H9 (cell line): ENCODE measurements around the gene NAP1L1. TPM values are rescaled to one million over a fixed set of nuclear protein-coding genes. Genes with fewer than 3 reads are reported as not detected.

Experiments
- DNase-seq: peaks from one replicate; pipeline ENCODE4 v3.0.0-alpha.2; 2017
- H2AFZ ChIP-seq: one replicate; pipeline ENCODE4 v1.6.1; 2013; ENCODE audit warnings: mild to moderate bottlenecking, low read length, control low read depth, moderate library complexity
- H2AK5ac ChIP-seq: 2 replicates; pipeline ENCODE4 v1.6.1; 2013; ENCODE audit warnings: low read length, control low read depth, mixed read lengths; ENCODE audit not compliant: insufficient read length
- H2BK120ac ChIP-seq: one replicate; pipeline ENCODE4 v1.6.1; 2013; ENCODE audit warnings: low read depth, mild to moderate bottlenecking, low read length, control low read depth, inconsistent platforms; ENCODE audit not compliant: poor library complexity, severe bottlenecking
- H2BK12ac ChIP-seq: 2 replicates; pipeline ENCODE4 v1.6.1; 2013; ENCODE audit warnings: low read length, control low read depth, mixed read lengths, low read depth; ENCODE audit not compliant: insufficient read length
- H2BK15ac ChIP-seq: 2 replicates; pipeline ENCODE4 v1.6.1; 2013; ENCODE audit warnings: low read depth, low read length, control low read depth
- H2BK20ac ChIP-seq: one replicate; pipeline ENCODE4 v1.6.1; 2013; ENCODE audit warnings: low read depth, mild to moderate bottlenecking, low read length, control low read depth, inconsistent platforms; ENCODE audit not compliant: poor library complexity, severe bottlenecking
- H2BK5ac ChIP-seq: 2 replicates; pipeline ENCODE4 v1.6.1; 2013; ENCODE audit warnings: low read length, control low read depth, mixed read lengths; ENCODE audit not compliant: insufficient read length
- H3K14ac ChIP-seq: 2 replicates; pipeline ENCODE4 v1.6.1; 2013; ENCODE audit warnings: low read length, control low read depth; ENCODE audit not compliant: insufficient read depth
- H3K18ac ChIP-seq: 2 replicates; pipeline ENCODE4 v1.6.1; 2013; ENCODE audit warnings: low read depth, mild to moderate bottlenecking, mixed read lengths, low read length, control low read depth; ENCODE audit not compliant: insufficient read length
- H3K23ac ChIP-seq: 2 replicates; pipeline ENCODE4 v1.6.1; 2013; ENCODE audit warnings: low read length, control low read depth, mixed read lengths, low read depth; ENCODE audit not compliant: insufficient read length
- H3K23me2 ChIP-seq: 2 replicates; pipeline ENCODE4 v1.6.1; 2013; ENCODE audit warnings: low read depth, mild to moderate bottlenecking, mixed read lengths, low read length, control low read depth; ENCODE audit not compliant: insufficient read length, poor library complexity, severe bottlenecking
- H3K27ac ChIP-seq: 2 replicates; pipeline ENCODE4 v1.5.1; 2013; ENCODE audit warnings: low read length, control low read depth, mixed read lengths, low read depth; ENCODE audit not compliant: insufficient read length
- H3K27me3 ChIP-seq: 2 replicates; pipeline ENCODE4 v1.6.1; 2013; ENCODE audit warnings: low read length, control low read depth, inconsistent platforms; ENCODE audit not compliant: insufficient read depth
- H3K4ac ChIP-seq: 2 replicates; pipeline ENCODE4 v1.6.1; 2013; ENCODE audit warnings: low read depth, mild to moderate bottlenecking, control low read depth, inconsistent platforms, low read length, moderate library complexity
- H3K4me1 ChIP-seq: 2 replicates; pipeline ENCODE4 v1.6.1; 2013; ENCODE audit warnings: low read length, control low read depth, inconsistent platforms; ENCODE audit not compliant: insufficient read depth
- H3K4me2 ChIP-seq: 2 replicates; pipeline ENCODE4 v1.6.1; 2013; ENCODE audit warnings: low read length, control low read depth, mixed read lengths; ENCODE audit not compliant: insufficient read length, insufficient read depth
- H3K56ac ChIP-seq: 2 replicates; pipeline ENCODE4 v1.6.1; 2013; ENCODE audit warnings: low read depth, mild to moderate bottlenecking, mixed read lengths, low read length, control low read depth; ENCODE audit not compliant: insufficient read length
- H3K79me1 ChIP-seq: 2 replicates; pipeline ENCODE4 v1.6.1; 2013; ENCODE audit warnings: low read depth, mild to moderate bottlenecking, moderate library complexity, low read length, control low read depth, inconsistent platforms; ENCODE audit not compliant: insufficient read depth, poor library complexity, severe bottlenecking
- H3K79me2 ChIP-seq: 2 replicates; pipeline ENCODE4 v1.6.1; 2013; ENCODE audit warnings: low read length, control low read depth, inconsistent platforms; ENCODE audit not compliant: insufficient read depth
- H3K9ac ChIP-seq: 2 replicates; pipeline ENCODE4 v1.6.1; 2013; ENCODE audit warnings: low read length, control low read depth, mixed read lengths; ENCODE audit not compliant: insufficient read length; ENCODE audit errors: extremely low read depth
- H3K9me3 ChIP-seq: one replicate; pipeline ENCODE4 v1.6.1; 2013; ENCODE audit warnings: low read depth, low read length, inconsistent platforms; ENCODE audit not compliant: control insufficient read depth
- H3T11ph ChIP-seq: one replicate; pipeline ENCODE4 v1.6.1; 2013; ENCODE audit warnings: mild to moderate bottlenecking, low read length, control low read depth, inconsistent platforms
- H4K20me1 ChIP-seq: one replicate; pipeline ENCODE4 v1.6.1; 2013; ENCODE audit not compliant: control insufficient read depth, insufficient read length, insufficient read depth
- H4K5ac ChIP-seq: 2 replicates; pipeline ENCODE4 v1.6.1; 2013; ENCODE audit warnings: low read depth, mild to moderate bottlenecking, mixed read lengths, low read length, control low read depth; ENCODE audit not compliant: insufficient read length
- H4K8ac ChIP-seq: replicated peaks from 2 replicates; pipeline ENCODE4 v1.6.1; 2013; ENCODE audit warnings: low read length, control low read depth, mixed read lengths, low read depth; ENCODE audit not compliant: insufficient read length
- H4K91ac ChIP-seq: 2 replicates; pipeline ENCODE4 v1.6.1; 2013; ENCODE audit warnings: low read depth, mild to moderate bottlenecking, moderate library complexity, mixed read lengths, low read length, control low read depth; ENCODE audit not compliant: insufficient read length
- H3K27ac Mint-ChIP-seq, 3 experiments: 2 replicates in 2 of 3; 3 replicates in 1 of 3; pipeline ENCODE4 v1.8.0; 2020 to 2021; ENCODE audit warnings: mixed read lengths in 3 of 3, mild to moderate bottlenecking in 1 of 3, moderate library complexity in 1 of 3
- H3K27me3 Mint-ChIP-seq: 2 replicates; pipeline ENCODE4 v1.8.0; 2021; ENCODE audit warnings: low read depth, mild to moderate bottlenecking, moderate library complexity, mixed read lengths
- H3K36me3 Mint-ChIP-seq, 3 experiments: 2 replicates in 2 of 3; 3 replicates in 1 of 3; pipeline ENCODE4 v1.8.0; 2020 to 2021; ENCODE audit warnings: low read depth in 3 of 3, mixed read lengths in 3 of 3; ENCODE audit not compliant: insufficient read depth in 1 of 3
- H3K4me1 Mint-ChIP-seq, 2 experiments: 2 replicates each; pipeline ENCODE4 v1.8.0; 2020; ENCODE audit warnings: mixed read lengths in 2 of 2
- H3K4me3 Mint-ChIP-seq, 2 experiments: 2 replicates in 1 of 2; 3 replicates in 1 of 2; pipeline ENCODE4 v1.8.0; 2020 to 2021; ENCODE audit warnings: mild to moderate bottlenecking in 2 of 2, mixed read lengths in 2 of 2, moderate library complexity in 1 of 2
- H3K9me3 Mint-ChIP-seq, 2 experiments: 2 replicates in 1 of 2; 3 replicates in 1 of 2; pipeline ENCODE4 v1.8.0; 2020; ENCODE audit warnings: mild to moderate bottlenecking in 2 of 2, mixed read lengths in 2 of 2, moderate library complexity in 1 of 2
- CTCF ChIP-seq: fragments of 200-600 bp; sonication (generic); conservative IDR thresholded peaks from 3 replicates; pipeline ENCODE4 v1.8.0; 2021; ENCODE audit warnings: antibody characterized with exemption, mild to moderate bottlenecking
- WGBS: extraction: QIAGEN DNeasy Blood & Tissue Kit; methylation state at CpG from one replicate; pipeline ENCODE4 v1.1.7; 2013; ENCODE audit warnings: missing lambda C conversion rate, low lambda C conversion rate, mixed read lengths; ENCODE audit not compliant: insufficient read length; ENCODE audit errors: extremely low coverage; 5-methylcytosine and 5-hydroxymethylcytosine counted together
- total RNA-seq: library from RNA; stranded (reverse); gene quantifications from 2 replicates; pipeline ENCODE4 v1.2.1, GENCODE V29; 2021

The NAP1L1 gene
- total RNA-seq, 1 experiment from 2014 or later, result 1,012 TPM

- H4K5ac ChIP-seq, result no peak overlapping the region
- H3K27ac Mint-ChIP-seq, result no peak overlapping the region; a peak in 1 of 7 replicates
- TF ChIP-seq CTCF, result no peak
These were observed 40.0 kb upstream of the NAP1L1 start for GRCh38 chr12:76124456-76124855.

More at GRCh38 chr12:76124456-76124855, 40.0 kb upstream of the NAP1L1 start:
- H3K23ac ChIP-seq, result no peak overlapping the region
- H2BK12ac ChIP-seq, result no peak overlapping the region
- no peak overlapping the region for H3K56ac ChIP-seq
- no peak overlapping the region for H2AFZ ChIP-seq
- DNase-seq, result no peak
- H3K79me1 ChIP-seq, result no peaks in the 10 kb centered on the region
- H3T11ph ChIP-seq, result no peak overlapping the region
- no peak overlapping the region for H4K8ac ChIP-seq
- no peaks in the 10 kb centered on the region for H4K20me1 ChIP-seq
- H2BK15ac ChIP-seq, result no peak overlapping the region
- no peaks in the 10 kb centered on the region for H3K4me1 Mint-ChIP-seq
- no peak overlapping the region for H2BK20ac ChIP-seq
- H3K36me3 Mint-ChIP-seq, result no peaks in the 10 kb centered on the region
- H3K79me2 ChIP-seq, result no peaks in the 10 kb centered on the region
- H2AK5ac ChIP-seq, result no peak overlapping the region
- H3K4me2 ChIP-seq, result no peak overlapping the region
- H3K23me2 ChIP-seq, result no peaks in the 10 kb centered on the region
- no peak overlapping the region for H3K14ac ChIP-seq
- no peaks in the 10 kb centered on the region for H3K27me3 ChIP-seq
- no peak overlapping the region for H2BK5ac ChIP-seq
- WGBS, result no CpG with 5 or more reads among the region's 5 CpGs
- H3K4me1 ChIP-seq, result no peaks in the 10 kb centered on the region
- no peak overlapping the region for H2BK120ac ChIP-seq
- no peak overlapping the region for H3K18ac ChIP-seq
- no peaks in the 10 kb centered on the region for H3K9me3 ChIP-seq
- no peaks in the 10 kb centered on the region for H3K9me3 Mint-ChIP-seq
- H3K9ac ChIP-seq, result no peak overlapping the region
- no peak overlapping the region; a peak in 1 of 5 replicates for H3K4me3 Mint-ChIP-seq
- no peak overlapping the region for H3K27ac ChIP-seq
- H3K4ac ChIP-seq, result no peak overlapping the region
- H3K27me3 Mint-ChIP-seq, result no peaks in the 10 kb centered on the region
- H4K91ac ChIP-seq, result no peak overlapping the region
